H9 (cell line): ENCODE measurements around the gene FAM219B. TPM values are rescaled to one million over a fixed set of nuclear protein-coding genes. Genes with fewer than 3 reads are reported as not detected.
A peak's percentile ranks its signal among the peaks of the same experiment; 100 is the strongest.
"Not testable (repeated sequence)": the region's sequence is repeated elsewhere in the genome, so short reads cannot be mapped to it uniquely, and the experiment has no call there.

Source experiments
- DNase-seq: peaks from one replicate; pipeline ENCODE4 v3.0.0-alpha.2; 2017
- H2AFZ ChIP-seq: one replicate; pipeline ENCODE4 v1.6.1; 2013; ENCODE audit warnings: mild to moderate bottlenecking, low read length, control low read depth, moderate library complexity
- H2AK5ac ChIP-seq: 2 replicates; pipeline ENCODE4 v1.6.1; 2013; ENCODE audit warnings: low read length, control low read depth, mixed read lengths; ENCODE audit not compliant: insufficient read length
- H2BK120ac ChIP-seq: one replicate; pipeline ENCODE4 v1.6.1; 2013; ENCODE audit warnings: low read depth, mild to moderate bottlenecking, low read length, control low read depth, inconsistent platforms; ENCODE audit not compliant: poor library complexity, severe bottlenecking
- H2BK12ac ChIP-seq: 2 replicates; pipeline ENCODE4 v1.6.1; 2013; ENCODE audit warnings: low read length, control low read depth, mixed read lengths, low read depth; ENCODE audit not compliant: insufficient read length
- H2BK15ac ChIP-seq: 2 replicates; pipeline ENCODE4 v1.6.1; 2013; ENCODE audit warnings: low read depth, low read length, control low read depth
- H2BK20ac ChIP-seq: one replicate; pipeline ENCODE4 v1.6.1; 2013; ENCODE audit warnings: low read depth, mild to moderate bottlenecking, low read length, control low read depth, inconsistent platforms; ENCODE audit not compliant: poor library complexity, severe bottlenecking
- H2BK5ac ChIP-seq: 2 replicates; pipeline ENCODE4 v1.6.1; 2013; ENCODE audit warnings: low read length, control low read depth, mixed read lengths; ENCODE audit not compliant: insufficient read length
- H3K14ac ChIP-seq: 2 replicates; pipeline ENCODE4 v1.6.1; 2013; ENCODE audit warnings: low read length, control low read depth; ENCODE audit not compliant: insufficient read depth
- H3K18ac ChIP-seq: 2 replicates; pipeline ENCODE4 v1.6.1; 2013; ENCODE audit warnings: low read depth, mild to moderate bottlenecking, mixed read lengths, low read length, control low read depth; ENCODE audit not compliant: insufficient read length
- H3K23ac ChIP-seq: 2 replicates; pipeline ENCODE4 v1.6.1; 2013; ENCODE audit warnings: low read length, control low read depth, mixed read lengths, low read depth; ENCODE audit not compliant: insufficient read length
- H3K23me2 ChIP-seq: 2 replicates; pipeline ENCODE4 v1.6.1; 2013; ENCODE audit warnings: low read depth, mild to moderate bottlenecking, mixed read lengths, low read length, control low read depth; ENCODE audit not compliant: insufficient read length, poor library complexity, severe bottlenecking
- H3K27ac ChIP-seq: 2 replicates; pipeline ENCODE4 v1.5.1; 2013; ENCODE audit warnings: low read length, control low read depth, mixed read lengths, low read depth; ENCODE audit not compliant: insufficient read length
- H3K27me3 ChIP-seq: 2 replicates; pipeline ENCODE4 v1.6.1; 2013; ENCODE audit warnings: low read length, control low read depth, inconsistent platforms; ENCODE audit not compliant: insufficient read depth
- H3K4ac ChIP-seq: 2 replicates; pipeline ENCODE4 v1.6.1; 2013; ENCODE audit warnings: low read depth, mild to moderate bottlenecking, control low read depth, inconsistent platforms, low read length, moderate library complexity
- H3K4me1 ChIP-seq: 2 replicates; pipeline ENCODE4 v1.6.1; 2013; ENCODE audit warnings: low read length, control low read depth, inconsistent platforms; ENCODE audit not compliant: insufficient read depth
- H3K4me2 ChIP-seq: 2 replicates; pipeline ENCODE4 v1.6.1; 2013; ENCODE audit warnings: low read length, control low read depth, mixed read lengths; ENCODE audit not compliant: insufficient read length, insufficient read depth
- H3K56ac ChIP-seq: 2 replicates; pipeline ENCODE4 v1.6.1; 2013; ENCODE audit warnings: low read depth, mild to moderate bottlenecking, mixed read lengths, low read length, control low read depth; ENCODE audit not compliant: insufficient read length
- H3K79me1 ChIP-seq: 2 replicates; pipeline ENCODE4 v1.6.1; 2013; ENCODE audit warnings: low read depth, mild to moderate bottlenecking, moderate library complexity, low read length, control low read depth, inconsistent platforms; ENCODE audit not compliant: insufficient read depth, poor library complexity, severe bottlenecking
- H3K79me2 ChIP-seq: 2 replicates; pipeline ENCODE4 v1.6.1; 2013; ENCODE audit warnings: low read length, control low read depth, inconsistent platforms; ENCODE audit not compliant: insufficient read depth
- H3K9ac ChIP-seq: 2 replicates; pipeline ENCODE4 v1.6.1; 2013; ENCODE audit warnings: low read length, control low read depth, mixed read lengths; ENCODE audit not compliant: insufficient read length; ENCODE audit errors: extremely low read depth
- H3K9me3 ChIP-seq: one replicate; pipeline ENCODE4 v1.6.1; 2013; ENCODE audit warnings: low read depth, low read length, inconsistent platforms; ENCODE audit not compliant: control insufficient read depth
- H3T11ph ChIP-seq: one replicate; pipeline ENCODE4 v1.6.1; 2013; ENCODE audit warnings: mild to moderate bottlenecking, low read length, control low read depth, inconsistent platforms
- H4K20me1 ChIP-seq: one replicate; pipeline ENCODE4 v1.6.1; 2013; ENCODE audit not compliant: control insufficient read depth, insufficient read length, insufficient read depth
- H4K5ac ChIP-seq: 2 replicates; pipeline ENCODE4 v1.6.1; 2013; ENCODE audit warnings: low read depth, mild to moderate bottlenecking, mixed read lengths, low read length, control low read depth; ENCODE audit not compliant: insufficient read length
- H4K8ac ChIP-seq: replicated peaks from 2 replicates; pipeline ENCODE4 v1.6.1; 2013; ENCODE audit warnings: low read length, control low read depth, mixed read lengths, low read depth; ENCODE audit not compliant: insufficient read length
- H4K91ac ChIP-seq: 2 replicates; pipeline ENCODE4 v1.6.1; 2013; ENCODE audit warnings: low read depth, mild to moderate bottlenecking, moderate library complexity, mixed read lengths, low read length, control low read depth; ENCODE audit not compliant: insufficient read length
- H3K27ac Mint-ChIP-seq, 3 experiments: 2 replicates in 2 of 3; 3 replicates in 1 of 3; pipeline ENCODE4 v1.8.0; 2020 to 2021; ENCODE audit warnings: mixed read lengths in 3 of 3, mild to moderate bottlenecking in 1 of 3, moderate library complexity in 1 of 3
- H3K27me3 Mint-ChIP-seq: 2 replicates; pipeline ENCODE4 v1.8.0; 2021; ENCODE audit warnings: low read depth, mild to moderate bottlenecking, moderate library complexity, mixed read lengths
- H3K36me3 Mint-ChIP-seq, 3 experiments: 2 replicates in 2 of 3; 3 replicates in 1 of 3; pipeline ENCODE4 v1.8.0; 2020 to 2021; ENCODE audit warnings: low read depth in 3 of 3, mixed read lengths in 3 of 3; ENCODE audit not compliant: insufficient read depth in 1 of 3
- H3K4me1 Mint-ChIP-seq, 2 experiments: 2 replicates each; pipeline ENCODE4 v1.8.0; 2020; ENCODE audit warnings: mixed read lengths in 2 of 2
- H3K4me3 Mint-ChIP-seq, 2 experiments: 2 replicates in 1 of 2; 3 replicates in 1 of 2; pipeline ENCODE4 v1.8.0; 2020 to 2021; ENCODE audit warnings: mild to moderate bottlenecking in 2 of 2, mixed read lengths in 2 of 2, moderate library complexity in 1 of 2
- H3K9me3 Mint-ChIP-seq, 2 experiments: 2 replicates in 1 of 2; 3 replicates in 1 of 2; pipeline ENCODE4 v1.8.0; 2020; ENCODE audit warnings: mild to moderate bottlenecking in 2 of 2, mixed read lengths in 2 of 2, moderate library complexity in 1 of 2
- WGBS: extraction: QIAGEN DNeasy Blood & Tissue Kit; methylation state at CpG from one replicate; pipeline ENCODE4 v1.1.7; 2013; ENCODE audit warnings: missing lambda C conversion rate, low lambda C conversion rate, mixed read lengths; ENCODE audit not compliant: insufficient read length; ENCODE audit errors: extremely low coverage; 5-methylcytosine and 5-hydroxymethylcytosine counted together
- total RNA-seq: library from RNA; stranded (reverse); gene quantifications from 2 replicates; pipeline ENCODE4 v1.2.1, GENCODE V29; 2021
- TF ChIP-seq, protein P1 (sequence below): fragments of 200-600 bp; sonication (generic); conservative IDR thresholded peaks from 3 replicates; pipeline ENCODE4 v1.8.0; 2021; ENCODE audit warnings: antibody characterized with exemption, mild to moderate bottlenecking

Gene FAM219B
- total RNA-seq, 1 experiment from 2014 or later: 60.3 TPM

DNA sequence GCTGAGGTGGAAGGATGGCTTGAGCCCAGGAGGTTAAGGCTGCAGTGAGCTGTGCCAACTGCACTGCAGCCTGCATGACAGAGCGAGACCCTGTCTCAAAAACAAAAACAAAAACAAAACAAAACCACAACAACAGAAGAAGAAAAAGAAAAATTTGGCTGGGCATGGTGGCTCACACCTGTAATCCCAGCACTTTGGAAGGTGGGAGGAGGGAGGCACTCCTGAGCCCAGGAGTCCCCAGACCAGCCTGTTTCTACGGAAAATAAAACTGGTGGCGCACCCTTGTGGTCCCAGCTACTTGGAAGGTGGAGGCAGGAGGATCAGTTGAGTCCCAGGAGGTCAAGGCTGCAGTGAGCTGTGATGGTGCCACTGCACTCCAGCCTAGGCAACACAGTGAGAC, 28.5 kb upstream of the FAM219B start:
- not testable (repeated sequence) for H3T11ph ChIP-seq, H4K20me1 ChIP-seq, H3K18ac ChIP-seq, H3K23ac ChIP-seq, H2BK20ac ChIP-seq, H3K56ac ChIP-seq, H2BK12ac ChIP-seq, H3K9me3 Mint-ChIP-seq, H4K91ac ChIP-seq, H3K4me1 ChIP-seq, H4K5ac ChIP-seq, H3K79me1 ChIP-seq, H3K4ac ChIP-seq, H2BK120ac ChIP-seq, H3K27ac ChIP-seq, H2BK5ac ChIP-seq, H3K27me3 ChIP-seq, H3K9ac ChIP-seq, H3K23me2 ChIP-seq, H3K27me3 Mint-ChIP-seq, H2AFZ ChIP-seq, H2BK15ac ChIP-seq, H3K14ac ChIP-seq, H3K4me2 ChIP-seq, H3K9me3 ChIP-seq, H4K8ac ChIP-seq, H2AK5ac ChIP-seq
- peaks cover 10 to 20% (median 18%) of the 10 kb centered on the region in 3 experiments; a peak in 6 of 7 replicates for H3K36me3 Mint-ChIP-seq
- TF ChIP-seq, protein P1, sequence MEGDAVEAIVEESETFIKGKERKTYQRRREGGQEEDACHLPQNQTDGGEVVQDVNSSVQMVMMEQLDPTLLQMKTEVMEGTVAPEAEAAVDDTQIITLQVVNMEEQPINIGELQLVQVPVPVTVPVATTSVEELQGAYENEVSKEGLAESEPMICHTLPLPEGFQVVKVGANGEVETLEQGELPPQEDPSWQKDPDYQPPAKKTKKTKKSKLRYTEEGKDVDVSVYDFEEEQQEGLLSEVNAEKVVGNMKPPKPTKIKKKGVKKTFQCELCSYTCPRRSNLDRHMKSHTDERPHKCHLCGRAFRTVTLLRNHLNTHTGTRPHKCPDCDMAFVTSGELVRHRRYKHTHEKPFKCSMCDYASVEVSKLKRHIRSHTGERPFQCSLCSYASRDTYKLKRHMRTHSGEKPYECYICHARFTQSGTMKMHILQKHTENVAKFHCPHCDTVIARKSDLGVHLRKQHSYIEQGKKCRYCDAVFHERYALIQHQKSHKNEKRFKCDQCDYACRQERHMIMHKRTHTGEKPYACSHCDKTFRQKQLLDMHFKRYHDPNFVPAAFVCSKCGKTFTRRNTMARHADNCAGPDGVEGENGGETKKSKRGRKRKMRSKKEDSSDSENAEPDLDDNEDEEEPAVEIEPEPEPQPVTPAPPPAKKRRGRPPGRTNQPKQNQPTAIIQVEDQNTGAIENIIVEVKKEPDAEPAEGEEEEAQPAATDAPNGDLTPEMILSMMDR: peak; percentile 57
- DNase-seq: peak; percentile 84
- peaks cover 24% of the 10 kb centered on the region; the same call in 1 of the 2 replicates for H3K79me2 ChIP-seq
- peak overlapping the region; percentile 40 to 56; a peak in 4 of 5 replicates for H3K4me3 Mint-ChIP-seq
- H3K4me1 Mint-ChIP-seq: peaks cover 6 to 15% of the 10 kb centered on the region in 2 experiments
- no CpG with 5 or more reads among the region's 3 CpGs for WGBS
- H3K27ac Mint-ChIP-seq: peak overlapping the region; percentile 60 to 67 (median 64); a peak in 3 of 7 replicates
